ENCODE measurements around the gene STIL. TPM values are rescaled to one million over a fixed set of nuclear protein-coding genes. Genes with fewer than 3 reads are reported as not detected.

STIL gene
- total RNA-seq, 1 experiment from 2014 or later: 26.4 TPM

DNA sequence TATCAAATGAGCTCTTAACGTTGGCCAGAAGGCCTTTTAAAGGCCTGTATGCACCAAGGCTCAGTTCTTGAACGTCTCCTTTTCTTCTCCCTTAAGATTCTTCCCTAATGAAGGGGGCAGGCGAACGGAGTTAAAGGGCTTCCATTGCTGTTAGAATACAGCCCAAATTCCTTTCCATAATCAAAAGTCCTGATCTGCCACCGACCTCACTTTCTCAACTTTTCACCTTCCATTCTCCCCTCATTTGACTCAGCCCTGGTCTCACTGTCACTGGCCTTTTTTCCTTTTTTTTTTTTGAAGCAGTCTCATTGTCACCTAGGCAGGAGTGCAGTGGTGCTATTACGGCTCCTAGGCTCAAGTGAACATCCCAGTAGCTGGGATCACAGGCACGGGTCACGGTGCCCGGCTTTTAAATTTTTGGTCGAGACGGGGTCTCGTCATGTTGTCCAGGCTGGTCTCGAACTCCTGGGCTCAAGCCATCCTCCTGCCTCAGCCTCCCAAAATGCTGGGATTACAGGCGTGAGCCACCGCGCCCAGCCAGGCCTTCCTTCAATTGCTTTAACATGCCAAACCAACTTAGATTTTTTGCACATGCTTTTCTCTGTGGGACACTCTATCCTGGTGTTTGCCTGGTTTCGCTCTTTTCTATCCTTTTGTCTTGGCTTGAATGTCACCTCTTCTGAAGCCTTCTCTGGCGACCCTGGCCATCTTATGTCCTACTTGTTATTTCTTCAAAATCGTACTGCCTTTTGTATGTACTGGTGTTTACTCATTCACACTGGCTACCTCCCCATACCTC lies 19.0 kb upstream of the STIL start:
- no peak overlapping the region for H3K27ac Mint-ChIP-seq (ENCODE audit: unreplicated experiment)
- TSS peak; percentile 51 for BruUV-seq (replicated peaks)

GRCh38 chr1:47331875-47332274 lies 17.9 kb upstream of the STIL start:
- TF ChIP-seq, protein P1, sequence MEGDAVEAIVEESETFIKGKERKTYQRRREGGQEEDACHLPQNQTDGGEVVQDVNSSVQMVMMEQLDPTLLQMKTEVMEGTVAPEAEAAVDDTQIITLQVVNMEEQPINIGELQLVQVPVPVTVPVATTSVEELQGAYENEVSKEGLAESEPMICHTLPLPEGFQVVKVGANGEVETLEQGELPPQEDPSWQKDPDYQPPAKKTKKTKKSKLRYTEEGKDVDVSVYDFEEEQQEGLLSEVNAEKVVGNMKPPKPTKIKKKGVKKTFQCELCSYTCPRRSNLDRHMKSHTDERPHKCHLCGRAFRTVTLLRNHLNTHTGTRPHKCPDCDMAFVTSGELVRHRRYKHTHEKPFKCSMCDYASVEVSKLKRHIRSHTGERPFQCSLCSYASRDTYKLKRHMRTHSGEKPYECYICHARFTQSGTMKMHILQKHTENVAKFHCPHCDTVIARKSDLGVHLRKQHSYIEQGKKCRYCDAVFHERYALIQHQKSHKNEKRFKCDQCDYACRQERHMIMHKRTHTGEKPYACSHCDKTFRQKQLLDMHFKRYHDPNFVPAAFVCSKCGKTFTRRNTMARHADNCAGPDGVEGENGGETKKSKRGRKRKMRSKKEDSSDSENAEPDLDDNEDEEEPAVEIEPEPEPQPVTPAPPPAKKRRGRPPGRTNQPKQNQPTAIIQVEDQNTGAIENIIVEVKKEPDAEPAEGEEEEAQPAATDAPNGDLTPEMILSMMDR (IDR thresholded peaks at IDR 0.05; ENCODE audit: insufficient read depth in 1 of 2, low read depth in 1 of 2, low read length in 1 of 2, severe bottlenecking in 1 of 2, unreplicated experiment in 1 of 2): no peak
- Mint-ChIP-seq H3K36me3 (ENCODE audit: insufficient read depth, unreplicated experiment) (no peaks in the 10 kb centered on the region), H3K9me3 (ENCODE audit: unreplicated experiment) (no peaks in the 10 kb centered on the region), H3K27ac (ENCODE audit: unreplicated experiment) (no peak overlapping the region), H3K4me3 (ENCODE audit: unreplicated experiment) (peak overlapping the region; percentile 38), H3K4me1 (ENCODE audit: low read depth, unreplicated experiment) (peaks cover 7% of the 10 kb centered on the region), H3K27me3 (ENCODE audit: insufficient read depth, unreplicated experiment) (no peaks in the 10 kb centered on the region)
- no TSS peak for BruUV-seq (replicated peaks)
- POLR2A ChIA-PET: interaction anchor here (0.9 kb wide), 1 partner anchor 17 kb away, joined by 3 read pairs; the partner anchor contains the start of gene STIL
- CTCF ChIA-PET: interaction anchor here (0.8 kb wide), 1 partner anchor 104 kb away, joined by 3 read pairs; no protein-coding TSS in a partner anchor
- no peaks in the 10 kb centered on the region; the same call in 1 of the 2 replicates for H3K4me1 ChIP-seq
- intact Hi-C loops (cut with micrococcal nuclease; ENCODE audit: unreplicated experiment): no loop called here
- no peak overlapping the region for H3K4me3 ChIP-seq (ENCODE audit: low read depth, low read length)
- H3K27me3 ChIP-seq (replicated peaks; ENCODE audit: control insufficient read depth, insufficient read depth, low read length): no peaks in the 10 kb centered on the region
- DNase-seq: no peak
- H3K9me3 ChIP-seq: no peaks in the 10 kb centered on the region
- no peaks in the 10 kb centered on the region for H3K36me3 ChIP-seq (ENCODE audit: control insufficient read depth, insufficient read depth, low read length)

More for the DNA sequence above, 19.0 kb upstream of the STIL start:
- ChIA-PET CTCF (interaction anchor here (0.8 to 2.2 kb wide), 8 partner anchors 9 to 154 kb away, joined by 3 to 14 read pairs (median 4); partner anchors contain the start of genes FOXD2 and STIL), POLR2A (interaction anchor here (0.6 to 2.3 kb wide), 6 partner anchors 9 to 154 kb away, joined by 3 to 53 read pairs (median 6); partner anchors contain the start of gene STIL)
- no peaks in the 10 kb centered on the region for H3K9me3 Mint-ChIP-seq (ENCODE audit: unreplicated experiment)
- no peak overlapping the region for H3K4me3 Mint-ChIP-seq (ENCODE audit: unreplicated experiment)
- DNase-seq: no peak
- no peaks in the 10 kb centered on the region for H3K27me3 Mint-ChIP-seq (ENCODE audit: insufficient read depth, unreplicated experiment)
- Histone ChIP-seq H3K27me3 (replicated peaks; ENCODE audit: control insufficient read depth, insufficient read depth, low read length) (no peaks in the 10 kb centered on the region), H3K36me3 (ENCODE audit: control insufficient read depth, insufficient read depth, low read length) (no peaks in the 10 kb centered on the region), H3K9me3 (no peaks in the 10 kb centered on the region), H3K4me1 (no peaks in the 10 kb centered on the region; the same call in 1 of the 2 replicates), H3K4me3 (ENCODE audit: low read depth, low read length) (peak overlapping the region; percentile 85)
- intact Hi-C loops (cut with micrococcal nuclease; ENCODE audit: unreplicated experiment): loop anchor here (1.0 kb wide), 1 partner anchor 142 kb away; no protein-coding TSS in a partner anchor
- TF ChIP-seq, protein P1 (IDR thresholded peaks at IDR 0.05; ENCODE audit: insufficient read depth in 1 of 2, low read depth in 1 of 2, low read length in 1 of 2, severe bottlenecking in 1 of 2, unreplicated experiment in 1 of 2): no peak
- peaks cover 7% of the 10 kb centered on the region for H3K4me1 Mint-ChIP-seq (ENCODE audit: low read depth, unreplicated experiment)
- no peaks in the 10 kb centered on the region for H3K36me3 Mint-ChIP-seq (ENCODE audit: insufficient read depth, unreplicated experiment)

DNA sequence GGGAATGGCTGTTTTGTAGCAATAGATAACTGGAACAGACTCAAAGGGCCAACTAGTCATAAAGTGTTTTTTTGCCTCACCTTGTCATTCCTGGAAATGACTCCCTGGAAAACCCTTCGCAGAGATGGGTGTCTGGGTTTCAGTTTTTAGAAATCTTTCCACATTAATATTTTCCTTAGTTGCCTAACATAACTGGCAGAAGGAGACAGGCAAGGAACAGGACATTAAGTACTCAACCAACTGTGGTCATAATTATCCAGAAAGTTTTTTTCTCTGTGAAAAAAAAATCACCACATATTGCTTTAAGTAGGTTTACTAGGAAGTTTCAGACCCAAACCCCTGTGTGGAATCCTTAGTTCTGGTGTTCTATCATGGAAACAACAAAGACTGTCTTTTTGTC lies 16.3 kb upstream of the STIL start:
- no peaks in the 10 kb centered on the region for H3K36me3 Mint-ChIP-seq (ENCODE audit: insufficient read depth, unreplicated experiment)
- TF ChIP-seq, protein P1 (IDR thresholded peaks at IDR 0.05; ENCODE audit: insufficient read depth in 1 of 2, low read depth in 1 of 2, low read length in 1 of 2, severe bottlenecking in 1 of 2, unreplicated experiment in 1 of 2): no peak
- BruUV-seq (replicated peaks): no TSS peak

More for the DNA sequence above, 16.3 kb upstream of the STIL start:
- no peak overlapping the region for H3K4me3 ChIP-seq (ENCODE audit: low read depth, low read length)
- Mint-ChIP-seq H3K9me3 (ENCODE audit: unreplicated experiment) (no peaks in the 10 kb centered on the region), H3K4me1 (ENCODE audit: low read depth, unreplicated experiment) (no peaks in the 10 kb centered on the region), H3K27ac (ENCODE audit: unreplicated experiment) (no peak overlapping the region), H3K27me3 (ENCODE audit: insufficient read depth, unreplicated experiment) (no peaks in the 10 kb centered on the region), H3K4me3 (ENCODE audit: unreplicated experiment) (no peak overlapping the region)
- intact Hi-C loops (cut with micrococcal nuclease; ENCODE audit: unreplicated experiment): no loop called here
- H3K9me3 ChIP-seq: no peaks in the 10 kb centered on the region
- ChIA-PET CTCF (interaction anchor here (0.6 kb wide), 1 partner anchor 47 kb away, joined by 3 read pairs; no protein-coding TSS in a partner anchor), POLR2A (no interaction called here)
- no peaks in the 10 kb centered on the region for H3K36me3 ChIP-seq (ENCODE audit: control insufficient read depth, insufficient read depth, low read length)
- no peaks in the 10 kb centered on the region for H3K27me3 ChIP-seq (replicated peaks; ENCODE audit: control insufficient read depth, insufficient read depth, low read length)
- no peaks in the 10 kb centered on the region for H3K4me1 ChIP-seq
- no peak for DNase-seq
